HepG2 (cell line): ENCODE measurements around the gene SLC9A9. TPM values are rescaled to one million over a fixed set of nuclear protein-coding genes. Genes with fewer than 3 reads are reported as not detected.

Experiments
- ATAC-seq: fragments of 200-7000 bp; cut with Tn5 transposase; 3 replicates; pipeline ENCODE4 v1.9.1; 2020; ENCODE audit warnings: mild to moderate bottlenecking, moderate library complexity
- BruUV-seq: library from RNA; stranded (reverse); fragments of 400-500 nt; replicated peaks from 2 replicates; lab custom pipeline; 2021; lab: Mats Ljungman, UMichigan
- CTCF ChIA-PET: fragments of 300-600 bp; formaldehyde crosslinking; extraction: SDS; loops from one replicate; lab custom pipeline; 2021; ENCODE audit warnings: low total read pairs, inconsistent platforms, low intra/inter-chr PET ratio; lab: Yijun Ruan, JAX
- POLR2A ChIA-PET: fragments of 350-600 bp; sonication (Branson Sonifier 250); formaldehyde crosslinking; loops from one replicate; lab custom pipeline; 2020; ENCODE audit warnings: antibody characterized with exemption, inconsistent platforms; lab: Yijun Ruan, JAX
- DNase-seq: peaks from one replicate; pipeline ENCODE4 v3.0.0-alpha.2; 2015; ENCODE audit warnings: low spot score
- FAIRE-seq: peaks from 3 replicates; lab custom pipeline; 2011; peaks lifted over from hg19 to GRCh38; lab: Jason Lieb, UNC
- H2AFZ ChIP-seq: one replicate; pipeline ENCODE4 v1.6.1; 2011; ENCODE audit warnings: low read length, inconsistent platforms
- H3K27ac ChIP-seq: fragments of 300-600 bp; 3 replicates; pipeline ENCODE4 v1.8.0; 2011; ENCODE audit warnings: mixed run types, mild to moderate bottlenecking, mixed read lengths, low read length, inconsistent platforms; ENCODE audit not compliant: insufficient read depth; ENCODE audit errors: extremely low read length
- H3K27me3 ChIP-seq, 2 experiments: fragments of 200-600 bp in 1 of 2; 2 replicates in 1 of 2; 3 replicates in 1 of 2; pipeline versions ENCODE4 v1.6.0 to v1.8.0; 2011; ENCODE audit warnings: low read length in 2 of 2, mild to moderate bottlenecking in 2 of 2, moderate library complexity in 2 of 2, inconsistent platforms in 1 of 2; ENCODE audit not compliant: insufficient read depth in 2 of 2, control insufficient read depth in 1 of 2
- H3K36me3 ChIP-seq, 2 experiments: fragments of 200-600 bp in 1 of 2; replicated peaks in 1 of 2; 2 replicates in 1 of 2; 3 replicates in 1 of 2; pipeline versions ENCODE4 v1.5.1 to v1.8.0; 2011; ENCODE audit warnings: low read length in 2 of 2, inconsistent platforms in 1 of 2; ENCODE audit not compliant: insufficient read depth in 2 of 2, control insufficient read depth in 1 of 2
- H3K4me1 ChIP-seq: 2 replicates; pipeline ENCODE4 v1.5.1; 2012; ENCODE audit warnings: low read length, inconsistent platforms; ENCODE audit not compliant: insufficient read depth
- H3K4me2 ChIP-seq: 2 replicates; pipeline ENCODE4 v1.6.0; 2011; ENCODE audit warnings: low read depth, low read length, inconsistent platforms
- H3K4me3 ChIP-seq, 3 experiments: fragments of 200-600 bp in 1 of 3; sonication (generic), shearing (Covaris generic) in 1 of 3; replicated peaks in 1 of 3; 2 replicates each; pipeline ENCODE4 v1.5.1; 2011 to 2016; ENCODE audit warnings: low read length in 3 of 3, inconsistent platforms in 2 of 3, low read depth in 2 of 3, mild to moderate bottlenecking in 2 of 3, control low read depth in 1 of 3, mixed read lengths in 1 of 3; ENCODE audit not compliant: insufficient read depth in 1 of 3
- H3K79me2 ChIP-seq: one replicate; pipeline ENCODE4 v1.6.1; 2011; ENCODE audit warnings: low read length, inconsistent platforms; ENCODE audit not compliant: insufficient read depth
- H3K9ac ChIP-seq: 2 replicates; pipeline ENCODE4 v1.6.0; 2011; ENCODE audit warnings: mild to moderate bottlenecking, low read depth, low read length, inconsistent platforms; ENCODE audit not compliant: insufficient read depth
- H3K9me3 ChIP-seq: 2 replicates; pipeline ENCODE4 v1.5.1; 2012; ENCODE audit warnings: mild to moderate bottlenecking, low read length
- H4K20me1 ChIP-seq: 2 replicates; pipeline ENCODE4 v1.6.0; 2011; ENCODE audit warnings: inconsistent platforms, mild to moderate bottlenecking, low read length, moderate library complexity; ENCODE audit not compliant: insufficient read depth
- HHEX ChIP-seq: IDR thresholded peaks from 2 replicates; pipeline ENCODE4 v1.6.1; 2016; ENCODE audit warnings: control low read depth
- HNRNPUL1 ChIP-seq: fragments of 200-400 bp; formaldehyde crosslinking; IDR thresholded peaks from 2 replicates; pipeline ENCODE4 v1.6.1; 2017; ENCODE audit warnings: low read depth, mild to moderate bottlenecking, low read length, moderate library complexity
- ISL2 ChIP-seq: sonication (generic); formaldehyde crosslinking; IDR thresholded peaks from 2 replicates; pipeline ENCODE4 v1.5.0; 2020; ENCODE audit warnings: missing genetic modification reagents
- SNRNP70 ChIP-seq: fragments of 200-400 bp; formaldehyde crosslinking; IDR thresholded peaks from 2 replicates; pipeline ENCODE4 v1.6.1; 2017; ENCODE audit warnings: mild to moderate bottlenecking, low read depth, low read length, moderate library complexity
- ZNF3 ChIP-seq: IDR thresholded peaks from 2 replicates; pipeline ENCODE4 v1.7.0; 2017; ENCODE audit warnings: inconsistent platforms
- ZNF34 ChIP-seq: sonication (generic); formaldehyde crosslinking; IDR thresholded peaks from 2 replicates; pipeline ENCODE4 v1.4.0; 2020; ENCODE audit warnings: mild to moderate bottlenecking, missing genetic modification reagents, borderline replicate concordance
- ZNF576 ChIP-seq: sonication (generic); formaldehyde crosslinking; IDR thresholded peaks from 2 replicates; pipeline ENCODE4 v1.4.0; 2020; ENCODE audit warnings: mild to moderate bottlenecking, missing genetic modification reagents
- WGBS: methylation state at CpG from one replicate; pipeline ENCODE4 v1.1.6; 2017; ENCODE audit warnings: low lambda C conversion rate; 5-methylcytosine and 5-hydroxymethylcytosine counted together
- in situ Hi-C: cut with HindIII; loops from 2 replicates; pipeline ENCODE4 v1.10.0; 2017; ENCODE audit warnings: low pct_unique_long_range_greater_than_20kb; ENCODE audit not compliant: extremely low pct_ligation_motif_present
- intact Hi-C: fragments of 100-400 bp; cut with micrococcal nuclease; formaldehyde crosslinking; loops from one replicate; pipeline ENCODE4 v1.10.0; 2022; ENCODE audit not compliant: unreplicated experiment
- polyA plus RNA-seq, 8 experiments: library from polyadenylated mRNA; depleted of rRNA in 3 of 8; stranded (reverse) in 7 of 8; unstranded in 1 of 8; fragments of >200 nt; fragmentation: Illumina TruSeq in 4 of 8; extraction: Trizol in 4 of 8; gene quantifications; 2 replicates each; pipeline versions ENCODE4 v1.2.1 to v1.2.3, GENCODE V29; 2011 to 2016; ENCODE audit warnings: low read depth in 4 of 8, missing spikeins in 1 of 8, mixed read lengths in 1 of 8; ENCODE audit not compliant: insufficient read depth in 1 of 8
- total RNA-seq, 5 experiments: library from RNA; depleted of rRNA; stranded (reverse); fragments of >200 nt; fragmentation: Illumina TruSeq; extraction: Trizol; gene quantifications; 2 replicates each; pipeline ENCODE4 v1.2.3, GENCODE V29; 2016; ENCODE audit warnings: low read depth in 1 of 5

The SLC9A9 gene
- total and polyA plus RNA-seq, 2 of the 13 experiments (the other 11 are each of a cell fraction or from before 2014, with no cell fraction given) = not detected

GRCh38 chr3:143294188-143294587 is 554.1 kb downstream of the SLC9A9 start:
- Histone ChIP-seq H4K20me1 (no peaks in the 10 kb centered on the region), H3K4me3 (no peak overlapping the region), H2AFZ (no peak overlapping the region), H3K27me3 (no peaks in the 10 kb centered on the region), H3K4me1 (no peaks in the 10 kb centered on the region), H3K79me2 (no peaks in the 10 kb centered on the region), H3K9ac (no peak overlapping the region), H3K27ac (no peak overlapping the region), H3K36me3 (no peaks in the 10 kb centered on the region), H3K4me2 (no peak overlapping the region), H3K9me3 (no peaks in the 10 kb centered on the region)
- FAIRE-seq (no peak), DNase-seq (no peak), ATAC-seq (no peak)
- no TSS peak for BruUV-seq
- CTCF ChIA-PET = no interaction called here
- TF ChIP-seq SNRNP70 = no peak
- TF ChIP-seq ZNF3 (CRISPR knock-in tag) = no peak
- TF ChIP-seq ZNF34 (CRISPR knock-in tag) = no peak
- no peak for TF ChIP-seq HHEX (CRISPR knock-in tag)
- intact Hi-C loops (no loop called here), in situ Hi-C loops (no loop called here)
- POLR2A ChIA-PET = no interaction called here
- WGBS = under 1% methylated on average over 5 of the region's 5 CpGs

GRCh38 chr3:143291836-143292447 is 556.3 kb downstream of the SLC9A9 start:
- TF ChIP-seq ZNF576 (CRISPR knock-in tag) = no peak
- TF ChIP-seq HNRNPUL1 = no peak
- TF ChIP-seq ISL2 = no peak
- intact Hi-C loops = no loop called here
- POLR2A ChIA-PET = no interaction called here

More at GRCh38 chr3:143291836-143292447, 556.3 kb downstream of the SLC9A9 start:
- no peak for ATAC-seq
- H3K4me3 ChIP-seq = no peak overlapping the region
- in situ Hi-C loops = no loop called here
- no peaks in the 10 kb centered on the region for H3K27me3 ChIP-seq
- H3K27ac ChIP-seq = no peak overlapping the region
- CTCF ChIA-PET = no interaction called here
- H3K9me3 ChIP-seq = no peaks in the 10 kb centered on the region
- H4K20me1 ChIP-seq = no peaks in the 10 kb centered on the region
- H3K9ac ChIP-seq = no peak overlapping the region
- H3K4me2 ChIP-seq = no peak overlapping the region
- H2AFZ ChIP-seq = no peak overlapping the region
- BruUV-seq = no TSS peak
- no peaks in the 10 kb centered on the region for H3K4me1 ChIP-seq
- no peaks in the 10 kb centered on the region for H3K79me2 ChIP-seq
- FAIRE-seq = no peak
- DNase-seq = no peak
- no peaks in the 10 kb centered on the region for H3K36me3 ChIP-seq
- WGBS = 5% methylated on average over 3 of the region's 3 CpGs
